HG02938 (cell line): ENCODE data around the gene TPSG1.
"Not testable (repeated sequence)": the region's sequence is repeated elsewhere in the genome, so short reads cannot be mapped to it uniquely, and the experiment has no call there.

Source experiments
- ATAC-seq: cut with Tn5 transposase; IDR thresholded peaks from one replicate; pipeline ENCODE4 v1.9.1; 2021; ENCODE audit warnings: mild to moderate bottlenecking, moderate library complexity; ENCODE audit not compliant: unreplicated experiment

The TPSG1 gene

DNA sequence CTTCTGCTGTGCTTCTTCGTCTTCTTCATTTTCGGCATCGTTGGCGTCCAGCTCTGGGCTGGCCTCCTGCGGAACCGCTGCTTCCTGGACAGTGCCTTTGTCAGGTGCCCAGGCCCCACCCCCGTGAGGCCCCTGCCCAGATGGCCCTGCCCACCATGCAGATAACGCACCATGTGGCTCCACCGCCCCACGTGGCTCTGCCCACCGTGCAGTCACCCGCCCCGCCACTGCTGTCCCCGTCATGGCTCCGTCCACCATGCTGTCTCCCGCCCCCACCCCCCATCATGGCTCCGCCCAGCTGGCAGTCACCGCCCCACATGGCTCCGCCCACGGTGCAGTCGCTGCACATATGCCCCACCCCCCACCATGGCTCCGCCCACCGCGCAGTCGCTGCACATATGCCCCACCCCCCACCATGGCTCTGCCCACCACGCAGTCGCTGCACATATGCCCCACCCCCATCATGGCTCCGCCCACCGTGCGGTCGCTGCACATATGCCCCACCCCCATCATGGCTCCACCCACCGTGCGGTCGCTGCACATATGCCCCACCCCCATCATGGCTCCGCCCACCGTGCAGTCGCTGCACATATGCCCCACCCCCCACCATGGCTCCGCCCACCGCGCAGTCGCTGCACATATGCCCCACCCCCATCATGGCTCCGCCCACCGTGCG is 26.3 kb downstream of the TPSG1 start:
- ATAC-seq: not testable (repeated sequence)

DNA sequence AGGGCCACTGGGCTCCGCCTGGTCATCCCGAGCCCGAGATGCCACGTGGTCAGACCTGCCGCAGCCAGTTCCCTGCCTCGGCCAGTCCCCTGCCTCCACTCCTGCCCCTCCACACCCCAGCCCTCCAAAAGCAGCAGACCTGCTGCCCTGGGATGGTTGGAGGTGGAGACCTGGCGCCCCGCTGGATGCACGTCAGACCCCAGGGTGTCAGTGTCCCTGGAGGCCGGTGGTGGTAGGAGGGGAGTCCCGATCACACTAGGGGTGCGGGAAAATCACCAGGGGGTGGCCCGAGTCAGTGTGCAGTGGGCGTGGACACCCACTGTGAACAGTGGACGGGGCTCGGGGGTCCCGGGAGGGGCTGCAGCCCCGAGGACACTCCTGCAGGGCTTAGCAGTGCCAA is 26.9 kb downstream of the TPSG1 start:
- no peak for ATAC-seq

DNA sequence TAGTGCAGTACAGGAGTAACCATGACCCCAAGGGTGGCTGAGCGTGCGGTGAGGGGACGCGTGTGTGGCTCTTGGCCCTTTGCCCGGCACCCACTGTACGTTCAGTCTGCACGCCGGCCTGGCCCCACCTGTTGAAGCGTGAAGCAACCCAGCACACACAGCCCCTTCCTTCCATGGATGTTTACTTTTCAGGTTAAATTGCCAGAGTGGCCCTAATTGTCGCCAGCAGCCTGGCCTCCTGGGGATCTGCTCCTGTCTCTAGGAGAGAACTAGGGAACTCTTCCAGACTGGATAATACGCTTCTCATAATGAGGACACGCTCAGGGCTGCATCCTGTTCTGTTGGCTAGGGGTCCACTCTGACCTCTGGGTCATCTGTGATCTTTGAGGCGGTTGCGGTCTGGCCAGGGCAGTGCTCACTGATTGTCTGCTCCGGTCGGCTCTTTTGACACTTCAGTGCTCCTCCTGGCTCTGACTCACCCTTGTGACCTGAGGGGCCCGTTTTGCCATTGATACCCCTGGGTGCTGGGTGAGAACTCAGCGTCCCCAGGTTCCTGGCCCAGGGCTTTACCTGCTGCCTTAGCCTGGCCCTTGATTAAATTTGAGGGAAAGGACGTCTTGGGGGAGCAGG is 27.7 kb downstream of the TPSG1 start:
- ATAC-seq: no peak

DNA sequence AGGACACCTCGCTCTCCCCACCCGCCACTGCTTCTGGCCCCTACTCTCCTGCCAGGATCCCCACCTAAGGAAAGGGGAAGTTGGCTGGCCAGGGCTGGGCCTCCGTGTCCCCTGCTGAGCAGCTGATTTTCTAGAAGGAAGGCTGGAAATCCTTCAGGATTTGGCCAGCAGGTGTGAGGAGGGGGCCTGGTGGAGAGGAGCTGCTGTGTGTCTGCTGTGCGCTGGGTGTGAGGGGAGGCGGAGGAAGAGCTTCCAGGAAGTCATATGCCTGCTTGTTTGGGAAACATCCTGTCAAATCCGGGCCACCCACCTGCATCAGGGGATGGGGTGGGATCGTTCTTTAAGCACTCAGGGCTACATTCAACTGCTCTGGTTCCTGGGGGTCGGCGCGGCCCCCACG is 28.6 kb downstream of the TPSG1 start:
- ATAC-seq: no peak

DNA sequence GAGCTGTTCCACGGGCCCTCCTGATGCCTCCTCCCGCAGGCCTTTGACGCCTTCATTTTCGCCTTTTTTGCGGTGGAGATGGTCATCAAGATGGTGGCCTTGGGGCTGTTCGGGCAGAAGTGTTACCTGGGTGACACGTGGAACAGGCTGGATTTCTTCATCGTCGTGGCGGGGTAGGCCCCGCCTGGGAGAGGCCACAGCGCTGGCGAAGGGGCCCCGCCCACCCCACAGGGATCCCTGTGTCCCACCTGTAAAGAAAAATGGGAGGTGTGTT is 29.7 kb downstream of the TPSG1 start:
- ATAC-seq: no peak

DNA sequence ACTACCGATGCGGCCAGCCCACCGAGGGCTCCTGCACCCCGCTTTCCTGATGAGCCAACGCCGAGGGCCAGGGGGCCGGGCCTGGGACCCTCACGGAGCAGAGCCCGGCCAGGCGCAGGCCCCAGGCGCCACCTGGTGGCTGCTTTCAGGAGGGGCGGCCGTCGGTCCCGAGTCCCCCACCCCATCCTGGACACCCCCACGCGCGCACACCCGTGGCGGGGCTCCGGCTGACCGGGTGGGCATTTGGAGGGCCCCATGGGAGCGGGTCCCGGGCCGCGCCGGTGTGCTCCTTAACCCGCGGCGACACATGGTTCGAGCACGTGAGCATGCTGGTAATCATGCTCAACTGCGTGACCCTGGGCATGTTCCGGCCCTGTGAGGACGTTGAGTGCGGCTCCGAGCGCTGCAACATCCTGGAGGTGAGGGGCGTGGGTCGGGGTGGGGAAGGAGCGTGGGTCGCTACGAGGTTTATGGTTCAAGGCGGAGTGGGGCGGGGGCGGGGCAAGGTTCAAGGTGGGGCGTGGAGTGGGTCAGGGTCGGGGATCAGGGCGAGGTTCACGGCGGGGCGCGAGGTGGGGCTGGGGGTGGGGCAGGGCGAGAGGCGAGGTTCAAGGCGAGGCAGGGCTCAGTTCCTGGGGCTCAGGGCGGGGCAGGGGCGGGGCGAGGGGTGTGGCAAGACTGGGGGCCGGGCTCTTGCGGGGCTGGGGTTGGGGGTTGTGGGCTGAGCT is 30.2 kb downstream of the TPSG1 start:
- no peak for ATAC-seq

DNA sequence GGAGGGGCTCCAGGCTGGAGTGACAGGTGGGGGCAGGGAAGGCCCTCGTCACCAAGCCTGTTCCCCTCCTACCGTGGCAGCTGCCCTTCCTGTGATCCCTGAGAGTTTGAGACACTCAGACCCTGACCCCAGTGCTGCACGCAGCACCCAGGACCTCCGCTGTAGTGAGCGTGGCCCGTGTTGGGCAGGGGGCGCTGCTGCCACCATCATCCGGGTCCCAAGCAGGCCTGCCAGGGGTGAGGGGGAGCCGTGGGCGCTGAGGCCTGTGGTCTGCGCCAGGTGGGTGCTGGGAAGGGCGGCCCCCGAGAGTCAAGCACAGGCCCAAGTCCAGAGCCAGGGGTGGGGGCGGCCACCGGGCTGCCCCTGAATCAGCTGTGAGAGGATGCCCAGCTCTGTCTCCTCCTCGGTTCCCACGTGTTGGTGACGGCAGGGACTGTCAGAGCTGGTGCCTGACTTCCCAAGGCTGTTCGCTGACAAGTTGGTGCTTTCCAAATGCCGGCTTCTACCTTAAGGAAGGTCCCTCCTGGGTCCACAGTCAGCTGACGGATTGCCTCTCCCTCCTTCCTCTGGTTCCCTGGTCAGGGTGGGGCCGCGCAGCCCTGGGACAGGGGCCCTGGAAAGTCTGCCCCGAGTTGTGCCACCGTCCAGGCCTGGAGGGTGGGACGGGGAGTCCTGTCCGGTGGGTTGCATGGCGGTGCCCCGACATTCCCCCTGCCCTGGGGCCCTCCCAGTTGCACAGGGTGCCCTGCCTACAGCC is 31.1 kb downstream of the TPSG1 start:
- ATAC-seq: no peak

DNA sequence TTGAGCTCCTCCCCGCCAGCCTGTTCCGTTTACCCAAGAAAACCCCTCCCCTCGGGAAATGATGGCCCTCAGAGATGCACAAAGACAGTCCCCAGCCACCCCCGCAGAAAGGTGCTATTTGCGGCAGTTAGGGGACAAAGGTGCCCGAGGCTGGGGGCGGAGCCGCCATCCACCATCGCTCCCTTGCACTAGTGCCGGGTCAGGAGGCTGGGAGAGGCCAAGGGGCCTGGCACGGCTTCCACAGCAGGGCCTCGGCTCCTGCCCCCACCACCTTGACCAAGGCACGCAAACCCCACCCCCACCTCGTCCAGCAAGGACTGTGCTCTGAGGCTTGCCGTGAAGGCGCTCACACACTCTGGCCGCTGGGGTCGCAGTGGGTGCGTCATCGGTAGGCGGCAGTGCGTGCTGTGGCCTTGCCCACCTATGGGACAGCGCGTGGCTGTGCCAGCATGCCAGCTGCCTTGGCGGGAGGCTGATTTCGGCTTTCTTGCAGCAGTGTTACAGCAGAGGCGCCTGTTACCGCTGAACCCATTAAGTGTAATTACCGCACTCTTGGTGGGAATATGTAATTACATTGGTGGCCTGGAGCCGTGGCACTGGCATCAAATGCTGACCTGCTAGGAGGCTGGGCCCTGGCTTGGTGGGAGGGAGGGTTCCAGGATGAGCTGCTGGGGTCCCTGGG is 31.8 kb downstream of the TPSG1 start:
- ATAC-seq: no peak

DNA sequence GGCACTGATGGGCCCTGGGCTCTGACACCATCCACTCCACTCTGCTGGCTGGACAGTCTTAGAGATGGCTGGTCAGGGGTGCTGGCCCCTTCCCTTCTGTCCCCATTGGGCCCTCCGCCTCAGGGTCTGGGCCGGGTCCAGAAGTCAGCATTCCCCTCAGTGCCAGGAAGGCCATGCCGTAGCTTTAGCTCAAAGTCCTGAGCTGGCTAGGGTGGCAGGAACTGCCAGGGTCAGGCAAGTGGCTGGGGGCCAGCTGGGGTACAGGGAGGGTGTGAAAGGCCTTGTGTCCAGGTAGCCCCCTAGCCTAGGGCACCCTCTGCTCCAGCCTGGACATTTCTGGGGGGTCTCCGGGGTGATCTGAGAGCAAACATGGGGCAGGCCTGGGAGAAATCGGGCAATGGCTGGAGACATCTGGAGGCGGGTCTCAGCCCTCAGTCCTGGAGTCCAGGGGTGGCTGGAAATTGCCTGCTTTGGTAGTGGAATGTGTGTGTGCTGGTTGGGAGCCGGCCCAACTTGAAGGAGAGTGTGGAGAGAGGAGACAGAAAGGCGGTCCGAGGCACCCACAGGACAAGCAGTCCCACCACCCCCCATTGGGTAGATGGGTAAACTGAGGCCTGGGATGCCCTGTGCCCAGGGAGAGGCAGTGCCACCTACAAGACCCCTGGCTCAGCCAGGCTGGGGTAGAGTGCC is 32.5 kb downstream of the TPSG1 start:
- no peak for ATAC-seq

DNA sequence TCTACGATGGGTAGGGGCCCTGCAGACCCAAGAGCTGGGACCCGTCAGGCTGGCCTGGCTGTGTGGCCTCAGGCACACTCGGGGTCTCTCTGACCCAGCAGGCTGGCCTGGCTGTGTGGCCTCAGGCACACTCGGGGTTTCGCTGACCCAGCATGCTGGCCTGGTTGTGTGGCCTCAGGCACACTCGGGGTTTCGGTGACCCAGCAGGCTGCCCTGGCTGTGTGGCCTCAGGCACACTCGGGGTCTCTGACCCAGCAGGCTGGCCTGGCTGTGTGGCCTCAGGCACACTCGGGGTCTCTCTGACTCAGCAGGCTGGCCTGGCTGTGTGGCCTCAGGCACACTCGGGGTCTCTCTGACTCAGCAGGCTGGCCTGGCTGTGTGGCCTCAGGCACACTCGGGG is 34.3 kb downstream of the TPSG1 start:
- not testable (repeated sequence) for ATAC-seq

DNA sequence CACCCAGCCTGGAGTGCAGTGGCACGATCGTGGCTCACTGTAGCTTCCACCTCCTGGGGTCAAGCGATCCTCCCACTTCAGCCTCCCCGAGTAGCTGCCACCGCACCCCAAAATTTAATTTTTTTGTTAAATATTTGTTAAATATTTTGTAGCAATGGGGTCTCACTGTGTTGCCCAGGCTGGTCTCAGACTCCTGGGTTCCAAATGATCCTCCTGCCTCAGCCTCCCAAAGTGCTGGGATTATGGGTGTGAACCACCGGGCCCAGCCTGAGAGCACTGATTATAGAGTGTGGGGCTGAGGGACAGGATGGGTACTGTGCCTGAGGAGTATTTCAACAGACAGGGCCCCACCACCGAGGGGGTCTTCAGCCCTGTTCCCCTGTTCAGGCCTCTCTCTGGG is 35.6 kb downstream of the TPSG1 start:
- ATAC-seq: no peak

DNA sequence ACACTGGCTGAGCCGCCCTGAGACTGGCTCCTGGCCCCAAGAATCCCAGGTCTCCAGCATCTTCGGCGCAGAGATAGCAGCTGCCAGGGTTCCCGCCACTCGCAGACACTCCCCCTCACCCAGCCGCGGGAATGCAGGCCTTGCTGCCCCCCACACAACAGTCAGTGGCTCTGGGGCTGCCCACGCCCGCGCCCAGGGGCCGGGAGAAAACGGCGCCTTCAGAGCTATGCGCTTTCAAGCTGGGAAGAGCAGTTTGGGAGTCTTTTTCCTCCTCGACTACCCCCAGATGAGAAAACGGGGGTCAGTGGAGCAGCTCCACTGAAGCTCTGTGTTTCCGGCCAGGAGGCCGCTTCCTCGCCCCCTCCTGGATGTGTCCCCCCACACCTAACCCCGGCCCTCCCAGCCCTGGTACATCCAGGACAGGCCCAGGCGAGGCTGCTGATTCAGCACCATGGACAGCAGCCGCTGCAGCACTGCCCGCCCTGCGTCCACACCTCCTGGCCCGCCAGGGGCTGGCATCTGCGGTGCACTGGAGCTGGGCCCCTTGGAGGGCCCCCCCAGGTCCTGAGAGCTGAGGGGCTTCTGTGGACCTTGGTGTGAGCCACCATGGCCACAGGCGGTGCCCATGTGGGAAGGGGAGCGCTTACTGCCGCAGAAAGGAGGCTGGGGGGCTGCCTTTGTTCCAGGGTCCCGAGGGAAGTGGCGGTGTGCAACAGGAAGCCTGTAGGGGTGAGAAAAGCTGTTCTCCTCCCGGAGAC is 36.5 kb downstream of the TPSG1 start:
- ATAC-seq: no peak

DNA sequence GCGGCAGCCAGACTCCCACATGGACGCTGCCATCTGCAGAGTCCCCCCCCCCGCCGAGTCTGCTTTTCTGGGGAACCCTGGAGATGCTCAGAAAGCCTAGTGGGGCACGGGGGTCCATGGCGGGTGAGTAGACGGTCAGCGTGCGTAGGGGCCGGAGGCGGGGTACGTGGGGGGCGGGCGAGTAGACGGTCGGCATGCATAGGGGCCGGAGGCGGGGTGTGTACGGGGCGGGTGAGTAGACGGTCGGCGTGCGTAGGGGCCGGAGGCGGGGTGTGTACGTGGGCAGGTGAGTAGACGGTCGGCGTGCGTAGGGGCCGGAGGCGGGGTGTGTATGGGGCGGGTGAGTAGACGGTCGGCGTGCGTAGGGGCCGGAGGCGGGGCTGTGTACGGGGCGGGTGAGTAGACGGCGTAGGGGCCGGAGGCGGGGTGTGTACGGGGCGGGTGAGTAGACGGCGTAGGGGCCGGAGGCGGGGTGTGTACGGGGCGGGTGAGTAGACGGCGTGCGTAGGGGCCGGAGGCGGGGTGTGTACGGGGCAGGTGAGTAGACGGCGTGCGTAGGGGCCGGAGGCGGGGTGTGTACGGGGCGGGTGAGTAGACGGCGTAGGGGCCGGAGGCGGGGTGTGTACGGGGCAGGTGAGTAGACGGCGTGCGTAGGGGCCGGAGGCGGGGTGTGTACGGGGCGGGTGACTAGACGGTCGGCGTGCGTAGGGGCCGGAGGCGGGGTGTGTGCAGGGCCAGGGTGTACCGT is 39.4 kb downstream of the TPSG1 start:
- not testable (repeated sequence) for ATAC-seq

DNA sequence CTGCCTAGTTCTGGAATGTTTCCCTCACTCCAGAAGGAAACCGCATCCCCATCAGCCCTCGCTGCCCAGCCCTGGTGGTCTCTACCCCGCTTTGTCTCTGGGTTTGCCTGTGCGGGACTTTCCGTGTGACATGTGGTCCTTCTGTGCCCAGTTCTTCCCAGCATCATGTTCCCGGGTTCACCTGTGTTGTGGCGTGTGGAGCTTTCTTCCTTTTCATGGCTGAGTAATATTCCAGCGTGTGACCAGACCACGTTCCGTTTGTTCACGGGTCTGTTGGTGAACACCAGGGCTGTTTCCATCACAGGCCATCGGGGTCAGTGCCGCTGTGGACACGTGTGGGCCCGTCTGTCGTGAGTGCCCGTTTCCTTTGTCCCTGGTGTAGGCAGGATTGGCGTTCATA is 40.1 kb downstream of the TPSG1 start:
- no peak for ATAC-seq

DNA sequence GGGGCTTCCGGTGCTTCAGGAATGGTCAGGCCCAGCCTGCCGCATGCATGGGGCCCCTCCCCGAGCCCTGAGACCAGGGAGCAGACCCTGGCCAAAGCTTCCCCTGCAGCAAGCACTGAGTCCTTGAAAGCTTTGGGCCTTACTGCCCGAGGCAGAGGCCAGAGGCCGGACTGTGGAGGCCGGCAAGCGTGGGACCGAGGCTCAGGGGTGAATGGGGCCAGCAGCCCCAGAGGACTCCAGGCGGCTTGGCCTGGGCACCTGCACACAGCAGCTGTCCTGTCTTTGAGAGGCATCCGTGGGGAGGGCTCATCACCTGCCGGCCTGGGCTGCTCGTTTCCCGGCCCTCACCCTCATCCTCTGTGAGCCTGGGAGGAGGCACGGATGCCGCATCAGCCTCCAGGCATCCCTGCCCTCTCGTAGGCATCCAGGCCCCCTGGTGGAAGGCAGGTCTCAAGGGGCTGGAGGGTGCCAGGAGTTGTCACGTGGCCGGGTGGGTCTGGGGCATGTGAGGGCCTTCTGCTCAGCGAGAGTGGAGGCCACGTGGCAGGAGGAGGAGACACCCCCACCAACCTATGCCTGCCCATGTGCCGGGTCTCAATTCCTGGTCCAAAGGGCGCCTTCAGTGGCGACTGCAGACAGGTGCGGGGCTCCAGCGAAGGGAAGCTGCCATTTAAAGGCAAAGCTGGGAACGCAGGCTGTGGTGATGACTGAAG is 40.8 kb downstream of the TPSG1 start:
- no peak for ATAC-seq

DNA sequence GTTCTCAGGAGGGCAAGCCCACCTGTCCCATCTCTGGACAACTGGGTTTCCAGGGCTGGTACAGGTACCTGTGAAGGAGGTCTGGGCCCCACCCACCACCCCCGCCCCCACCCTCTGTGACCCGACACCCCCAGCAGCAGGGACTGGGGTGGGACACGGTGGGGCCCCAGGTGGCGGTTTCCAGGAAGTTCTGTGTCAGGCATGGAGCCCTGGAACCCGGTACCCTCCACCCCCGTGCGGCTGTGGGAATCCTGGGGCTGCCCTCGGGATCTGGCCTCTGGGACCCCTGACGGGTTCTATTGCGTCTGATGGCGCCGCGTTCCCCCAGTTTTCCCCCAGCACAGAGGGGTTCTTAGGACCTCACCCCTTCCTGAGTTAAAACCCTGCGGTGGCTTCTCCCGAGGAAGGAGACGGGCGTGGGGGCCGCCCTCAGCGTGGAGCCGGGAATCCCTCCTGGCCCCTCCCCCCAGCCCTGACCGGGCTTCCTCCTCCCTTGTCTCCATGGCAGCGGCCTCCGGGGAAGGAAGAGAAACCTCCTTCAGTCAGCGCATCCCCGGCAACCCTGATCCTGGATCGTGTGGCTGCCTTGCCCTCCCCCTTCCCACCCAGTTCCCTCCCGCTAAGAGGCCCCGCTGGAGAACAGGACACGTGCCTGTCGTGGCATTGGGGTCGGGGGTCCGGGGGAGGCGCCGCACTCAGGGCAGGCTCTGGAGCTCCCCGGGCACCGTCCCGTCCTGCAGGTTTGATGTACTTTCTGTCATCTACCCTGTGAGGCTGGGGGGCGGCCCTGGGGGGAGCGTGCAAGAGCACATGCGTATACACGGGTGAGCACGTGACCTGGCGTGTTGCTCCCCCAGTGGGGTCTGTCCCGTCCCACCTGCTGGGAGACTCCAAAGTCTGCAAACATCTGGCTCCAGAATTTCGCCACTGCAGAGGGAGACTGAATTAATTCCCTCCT is 41.8 kb downstream of the TPSG1 start:
- no peak for ATAC-seq

DNA sequence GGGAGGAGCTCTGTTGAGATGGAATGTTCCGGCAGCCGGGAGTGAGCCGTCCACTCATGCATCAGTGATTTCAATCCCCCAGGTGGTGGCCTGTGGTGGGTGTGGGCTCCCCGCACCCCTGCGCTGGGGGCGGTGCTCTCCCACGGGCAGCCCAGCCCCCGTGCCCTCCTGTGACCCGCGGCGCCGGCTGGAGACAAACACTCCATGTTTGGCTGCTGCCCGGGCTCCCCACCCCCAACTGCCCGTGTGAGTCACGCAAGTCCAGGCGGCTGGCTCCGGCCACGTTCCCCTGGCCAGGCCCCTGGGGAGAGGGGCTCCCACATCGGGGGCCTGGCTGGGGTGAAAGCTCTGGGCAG is 42.8 kb downstream of the TPSG1 start:
- ATAC-seq: no peak
